Mammary epithelial cell (primary cell): ENCODE measurements around the gene ARSA.

Experiments
- EZH2 ChIP-seq: IDR thresholded peaks from 2 replicates; pipeline ENCODE4 v1.6.1; 2012; ENCODE audit warnings: low read length, inconsistent platforms, borderline replicate concordance
- TF ChIP-seq, protein P1 (sequence below), 2 donors: IDR thresholded peaks in 1 of 2; conservative IDR thresholded peaks in 1 of 2; 2 replicates each; pipeline ENCODE4 v1.5.1; 2011 to 2012; ENCODE audit warnings: inconsistent platforms in 2 of 2, low read length in 2 of 2, mild to moderate bottlenecking in 2 of 2, control low read depth in 1 of 2, low read depth in 1 of 2; ENCODE audit not compliant: insufficient read depth in 1 of 2; ENCODE audit errors: extremely low read depth in 1 of 2

DNA sequence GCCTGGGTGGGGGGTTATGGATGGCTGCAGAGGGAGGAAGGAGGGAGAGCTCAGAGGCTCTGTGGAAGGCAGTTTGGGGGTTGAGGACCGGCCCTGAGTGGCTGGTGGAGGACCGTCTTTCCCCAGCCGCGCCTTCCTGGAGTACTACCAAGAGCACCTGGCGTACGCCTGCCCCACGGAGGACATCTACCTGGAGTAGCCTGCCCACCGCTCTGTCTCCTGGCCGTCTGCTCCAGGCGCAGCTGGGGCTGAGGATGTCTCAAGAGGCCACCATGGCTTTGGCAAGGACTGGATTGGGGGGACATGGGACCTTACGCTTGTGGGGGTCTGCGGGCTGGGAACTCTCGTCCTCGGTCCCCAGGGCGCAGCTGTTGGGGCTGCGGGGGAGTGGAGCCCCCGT is 17.4 kb downstream of the ARSA start:
- TF ChIP-seq, protein P1, sequence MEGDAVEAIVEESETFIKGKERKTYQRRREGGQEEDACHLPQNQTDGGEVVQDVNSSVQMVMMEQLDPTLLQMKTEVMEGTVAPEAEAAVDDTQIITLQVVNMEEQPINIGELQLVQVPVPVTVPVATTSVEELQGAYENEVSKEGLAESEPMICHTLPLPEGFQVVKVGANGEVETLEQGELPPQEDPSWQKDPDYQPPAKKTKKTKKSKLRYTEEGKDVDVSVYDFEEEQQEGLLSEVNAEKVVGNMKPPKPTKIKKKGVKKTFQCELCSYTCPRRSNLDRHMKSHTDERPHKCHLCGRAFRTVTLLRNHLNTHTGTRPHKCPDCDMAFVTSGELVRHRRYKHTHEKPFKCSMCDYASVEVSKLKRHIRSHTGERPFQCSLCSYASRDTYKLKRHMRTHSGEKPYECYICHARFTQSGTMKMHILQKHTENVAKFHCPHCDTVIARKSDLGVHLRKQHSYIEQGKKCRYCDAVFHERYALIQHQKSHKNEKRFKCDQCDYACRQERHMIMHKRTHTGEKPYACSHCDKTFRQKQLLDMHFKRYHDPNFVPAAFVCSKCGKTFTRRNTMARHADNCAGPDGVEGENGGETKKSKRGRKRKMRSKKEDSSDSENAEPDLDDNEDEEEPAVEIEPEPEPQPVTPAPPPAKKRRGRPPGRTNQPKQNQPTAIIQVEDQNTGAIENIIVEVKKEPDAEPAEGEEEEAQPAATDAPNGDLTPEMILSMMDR (conservative IDR thresholded peaks at IDR 0.05 in 1 of 2, IDR thresholded peaks at IDR 0.05 in 1 of 2; ENCODE audit: extremely low read depth in 1 of 2, insufficient read depth in 1 of 2, low read depth in 1 of 2, low read length in 2 of 2): no peak
- no peak for TF ChIP-seq EZH2
